Psoas muscle (tissue), 8 donors: Measurements from ENCODE around the gene HSPG2. TPM values are rescaled to one million over a fixed set of nuclear protein-coding genes. Genes with fewer than 3 reads are reported as not detected.

Source experiments
- ATAC-seq, 4 donors: fragments of 200-7000 bp; cut with Tn5 transposase; one replicate each; pipeline ENCODE4 v1.9.1; 2020; ENCODE audit warnings: moderate library complexity in 3 of 4, mild to moderate bottlenecking in 2 of 4
- DNase-seq, 2 donors: peaks; one replicate each; pipeline ENCODE4 v3.0.0-alpha.2; 2020
- H3K27ac ChIP-seq: fragments of 200-600 bp; one replicate; pipeline ENCODE4 v1.8.0; 2022
- H3K27me3 ChIP-seq, 3 donors: fragments of 200-600 bp in 1 of 3; one replicate each; pipeline versions ENCODE4 v1.6.1 to v1.8.0; 2013 to 2022; ENCODE audit warnings: low read length in 2 of 3, mild to moderate bottlenecking in 2 of 3, moderate library complexity in 1 of 3; ENCODE audit not compliant: insufficient read depth in 3 of 3
- H3K36me3 ChIP-seq, 2 donors: fragments of 200-600 bp in 1 of 2; one replicate each; pipeline versions ENCODE4 v1.6.1 to v1.8.0; 2013 to 2022; ENCODE audit warnings: low read depth in 1 of 2, mild to moderate bottlenecking in 1 of 2, moderate library complexity in 1 of 2; ENCODE audit not compliant: insufficient read depth in 1 of 2
- H3K4me1 ChIP-seq: fragments of 200-600 bp; one replicate; pipeline ENCODE4 v1.8.0; 2022
- H3K4me3 ChIP-seq: fragments of 200-600 bp; one replicate; pipeline ENCODE4 v1.8.0; 2022; ENCODE audit warnings: mild to moderate bottlenecking
- H3K9me3 ChIP-seq: fragments of 200-600 bp; one replicate; pipeline ENCODE4 v1.8.0; 2022
- WGBS, 3 donors: extraction: QIAGEN DNeasy Blood & Tissue Kit; methylation state at CpG; one replicate each; pipeline versions ENCODE4 v1.1.6 to v1.1.7; 2013; 5-methylcytosine and 5-hydroxymethylcytosine counted together
- intact Hi-C, 2 donors: fragments of 100-400 bp; cut with DNase I; formaldehyde crosslinking; loops; one replicate each; pipeline versions ENCODE4 v1.11.0 to v1.14.2; 2022
- polyA plus RNA-seq, 3 donors: library from polyadenylated mRNA; stranded (reverse); fragments of 200-250 nt; gene quantifications; one replicate each; pipeline ENCODE4 v1.2.3, GENCODE V29; 2013
- total RNA-seq, 4 donors: library from RNA; stranded (reverse); fragmentation: NEBNext Ultra II Directional in 2 of 4; extraction: Animal tissue kit (Norgen Biotek cat#: 25700) in 2 of 4; gene quantifications; one replicate each; pipeline versions ENCODE4 v1.2.1 to v1.2.4, GENCODE V29; 2021 to 2023
- TF ChIP-seq, protein P1 (sequence below): fragments of 200-600 bp; IDR thresholded peaks from one replicate; pipeline ENCODE4 v1.8.0; 2022; ENCODE audit warnings: antibody characterized with exemption
- donor health status: healthy with polysubstance abuse.
- donor health status: DM: no; HTN: no; CAD: no; lungs with moderate emphysema.
- donor health status: Bipolar disorder and iron deficiency.
- donor health status: healthy.
- donor health status: DM: yes; HTN: yes; CAD: no.
- donor health status: DM: no; HTN: no; CAD: no.
- donor health status: DM: no; HTN: no; CAD: no.
- donor health status: DM: yes; HTN: yes; CAD: no.

HSPG2 gene
- total and polyA plus RNA-seq, 7 donors = 24.5 to 168 (median 102) TPM

DNA sequence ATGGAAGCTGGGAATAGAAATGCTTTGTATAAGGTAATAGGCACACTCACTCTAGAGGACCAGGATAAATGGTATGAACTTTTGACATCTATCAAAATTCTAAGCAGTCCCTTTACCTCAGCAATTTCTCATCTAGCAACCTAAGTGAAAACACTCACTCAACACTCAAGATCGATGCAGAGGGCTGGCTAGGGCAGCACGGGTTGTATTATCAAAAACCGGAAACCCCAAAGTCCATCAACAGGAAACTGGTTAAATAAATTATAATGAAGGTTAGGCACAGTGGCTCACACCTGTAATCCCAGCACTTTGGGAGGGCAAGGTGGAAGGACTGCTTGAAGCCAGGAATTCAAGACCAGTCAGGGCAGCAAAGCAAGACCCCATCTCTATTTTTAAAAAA lies 163.5 kb downstream of the HSPG2 start:
- ATAC-seq = no peak
- Histone ChIP-seq H3K36me3 (no peaks in the 10 kb centered on the region), H3K9me3 (no peaks in the 10 kb centered on the region), H3K27me3 (no peaks in the 10 kb centered on the region), H3K4me3 (no peak overlapping the region), H3K27ac (no peak overlapping the region), H3K4me1 (peaks cover 5% of the 10 kb centered on the region)
- WGBS, 3 donors = 68 to 82% (median 71%) methylated on average over 3 of the region's 3 CpGs
- no peak for DNase-seq
- intact Hi-C loops = no loop called here
- TF ChIP-seq, protein P1, sequence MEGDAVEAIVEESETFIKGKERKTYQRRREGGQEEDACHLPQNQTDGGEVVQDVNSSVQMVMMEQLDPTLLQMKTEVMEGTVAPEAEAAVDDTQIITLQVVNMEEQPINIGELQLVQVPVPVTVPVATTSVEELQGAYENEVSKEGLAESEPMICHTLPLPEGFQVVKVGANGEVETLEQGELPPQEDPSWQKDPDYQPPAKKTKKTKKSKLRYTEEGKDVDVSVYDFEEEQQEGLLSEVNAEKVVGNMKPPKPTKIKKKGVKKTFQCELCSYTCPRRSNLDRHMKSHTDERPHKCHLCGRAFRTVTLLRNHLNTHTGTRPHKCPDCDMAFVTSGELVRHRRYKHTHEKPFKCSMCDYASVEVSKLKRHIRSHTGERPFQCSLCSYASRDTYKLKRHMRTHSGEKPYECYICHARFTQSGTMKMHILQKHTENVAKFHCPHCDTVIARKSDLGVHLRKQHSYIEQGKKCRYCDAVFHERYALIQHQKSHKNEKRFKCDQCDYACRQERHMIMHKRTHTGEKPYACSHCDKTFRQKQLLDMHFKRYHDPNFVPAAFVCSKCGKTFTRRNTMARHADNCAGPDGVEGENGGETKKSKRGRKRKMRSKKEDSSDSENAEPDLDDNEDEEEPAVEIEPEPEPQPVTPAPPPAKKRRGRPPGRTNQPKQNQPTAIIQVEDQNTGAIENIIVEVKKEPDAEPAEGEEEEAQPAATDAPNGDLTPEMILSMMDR = no peak

Other genes starting within 250 kb of the HSPG2 start
- 10 to 100 TPM; 20.3 to 35.9 (median 21.4) TPM for gene USP48, start 154.2 kb downstream of the HSPG2 start, total RNA-seq
- 10 to 100 TPM in 2 of 3 donors, 1 to 10 TPM in 1; 9.7 to 19.9 (median 13.0) TPM for gene USP48, start 154.2 kb downstream of the HSPG2 start, polyA plus RNA-seq
- gene LDLRAD2, start 125.0 kb downstream of the HSPG2 start, total RNA-seq = under 1 TPM in 1 of 4 donors, not detected in 3; 0.04 TPM
- gene LDLRAD2, start 125.0 kb downstream of the HSPG2 start, polyA plus RNA-seq = 1 to 10 TPM in 2 of 3 donors, under 1 TPM in 1; 0.48 to 1.7 (median 1.1) TPM
- 1 to 10 TPM in 1 of 4 donors, under 1 TPM in 1, not detected in 2; 0.42 to 1.7 TPM for gene CELA3B, start 39.7 kb upstream of the HSPG2 start, total RNA-seq
- under 1 TPM; 0.09 to 0.64 (median 0.24) TPM for gene CELA3B, start 39.7 kb upstream of the HSPG2 start, polyA plus RNA-seq
- gene CELA3A, start 64.3 kb upstream of the HSPG2 start, total RNA-seq = 1 to 10 TPM in 1 of 4 donors, under 1 TPM in 1, not detected in 2; 0.65 to 4.0 TPM
- gene CELA3A, start 64.3 kb upstream of the HSPG2 start, polyA plus RNA-seq = 1 to 10 TPM in 1 of 3 donors, under 1 TPM in 1, not detected in 1; 0.62 to 2.2 TPM
- gene CDC42, start 115.4 kb upstream of the HSPG2 start, total RNA-seq = 100 to 1,000 TPM in 3 of 4 donors, 10 to 100 TPM in 1; 98.7 to 135 (median 122) TPM
- 100 to 1,000 TPM in 2 of 3 donors, 10 to 100 TPM in 1; 71.6 to 126 (median 115) TPM for gene CDC42, start 115.4 kb upstream of the HSPG2 start, polyA plus RNA-seq
- gene WNT4, start 205.8 kb upstream of the HSPG2 start, total RNA-seq = 1 to 10 TPM in 2 of 4 donors, under 1 TPM in 2; 0.10 to 5.6 (median 0.64) TPM
- 1 to 10 TPM in 1 of 3 donors, under 1 TPM in 2; 0.18 to 1.7 (median 0.44) TPM for gene WNT4, start 205.8 kb upstream of the HSPG2 start, polyA plus RNA-seq